Nephron progenitor cell (in vitro differentiated cells): ENCODE measurements around the gene ARSB.

Source experiments
- DNase-seq: peaks from one replicate; pipeline ENCODE4 v3.0.0; 2021
- H3K27ac Mint-ChIP-seq: 2 replicates; pipeline ENCODE4 v1.8.0; 2021; ENCODE audit warnings: mild to moderate bottlenecking, moderate library complexity, mixed read lengths
- H3K27me3 Mint-ChIP-seq: 2 replicates; pipeline ENCODE4 v1.8.0; 2021; ENCODE audit warnings: mild to moderate bottlenecking, low read depth, mixed read lengths; ENCODE audit not compliant: poor library complexity
- H3K36me3 Mint-ChIP-seq: 2 replicates; pipeline ENCODE4 v1.8.0; 2021; ENCODE audit warnings: low read depth, mixed read lengths
- H3K4me1 Mint-ChIP-seq: 2 replicates; pipeline ENCODE4 v1.8.0; 2021; ENCODE audit warnings: mixed read lengths
- H3K4me3 Mint-ChIP-seq: 2 replicates; pipeline ENCODE4 v1.8.0; 2021; ENCODE audit warnings: mild to moderate bottlenecking, moderate library complexity, mixed read lengths
- H3K9me3 Mint-ChIP-seq: 2 replicates; pipeline ENCODE4 v1.8.0; 2021; ENCODE audit warnings: mild to moderate bottlenecking, moderate library complexity, mixed read lengths
- TF ChIP-seq, protein P1 (sequence below): fragments of 200-600 bp; sonication (generic); IDR thresholded peaks from 2 replicates; pipeline ENCODE4 v1.5.0; 2021; ENCODE audit warnings: antibody characterized with exemption

ARSB gene

DNA sequence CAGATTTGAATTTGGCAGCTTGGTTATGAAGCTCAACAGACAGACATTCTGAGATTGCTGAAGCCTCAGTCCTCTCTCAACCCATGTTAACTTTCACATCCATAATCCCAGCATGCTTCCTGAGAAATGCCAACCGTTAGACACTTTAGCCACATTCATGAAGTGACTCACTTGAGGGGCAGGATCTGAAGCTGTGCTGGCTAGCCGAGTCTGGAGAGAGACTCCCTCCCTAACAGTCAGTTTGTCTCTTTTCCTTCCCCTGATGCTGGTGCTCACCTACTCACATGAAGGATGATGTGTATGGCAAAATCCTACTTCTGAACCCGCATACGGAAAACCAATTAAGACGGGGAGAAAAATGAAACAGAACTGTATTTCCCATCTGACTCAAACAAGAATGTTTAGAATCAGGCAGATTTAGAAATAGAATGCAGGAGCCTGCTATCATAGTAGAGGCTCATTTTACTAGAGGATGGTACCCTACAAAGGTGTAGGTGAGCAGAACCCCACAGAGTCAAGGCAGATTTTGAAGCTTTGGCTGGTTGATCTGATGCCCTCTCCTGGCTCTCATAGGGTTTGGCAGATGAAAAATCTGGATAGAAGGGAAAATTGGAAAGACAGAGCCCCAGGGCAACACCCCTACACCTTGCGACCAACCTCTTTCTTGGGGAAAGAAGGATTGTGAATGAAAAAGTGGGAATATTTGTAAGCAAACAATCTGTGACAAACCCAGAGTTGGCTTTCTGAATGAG lies 185.7 kb downstream of the ARSB start:
- TF ChIP-seq, protein P1, sequence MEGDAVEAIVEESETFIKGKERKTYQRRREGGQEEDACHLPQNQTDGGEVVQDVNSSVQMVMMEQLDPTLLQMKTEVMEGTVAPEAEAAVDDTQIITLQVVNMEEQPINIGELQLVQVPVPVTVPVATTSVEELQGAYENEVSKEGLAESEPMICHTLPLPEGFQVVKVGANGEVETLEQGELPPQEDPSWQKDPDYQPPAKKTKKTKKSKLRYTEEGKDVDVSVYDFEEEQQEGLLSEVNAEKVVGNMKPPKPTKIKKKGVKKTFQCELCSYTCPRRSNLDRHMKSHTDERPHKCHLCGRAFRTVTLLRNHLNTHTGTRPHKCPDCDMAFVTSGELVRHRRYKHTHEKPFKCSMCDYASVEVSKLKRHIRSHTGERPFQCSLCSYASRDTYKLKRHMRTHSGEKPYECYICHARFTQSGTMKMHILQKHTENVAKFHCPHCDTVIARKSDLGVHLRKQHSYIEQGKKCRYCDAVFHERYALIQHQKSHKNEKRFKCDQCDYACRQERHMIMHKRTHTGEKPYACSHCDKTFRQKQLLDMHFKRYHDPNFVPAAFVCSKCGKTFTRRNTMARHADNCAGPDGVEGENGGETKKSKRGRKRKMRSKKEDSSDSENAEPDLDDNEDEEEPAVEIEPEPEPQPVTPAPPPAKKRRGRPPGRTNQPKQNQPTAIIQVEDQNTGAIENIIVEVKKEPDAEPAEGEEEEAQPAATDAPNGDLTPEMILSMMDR: no peak
- peaks cover 3% of the 10 kb centered on the region for H3K27me3 Mint-ChIP-seq
- H3K9me3 Mint-ChIP-seq: peaks cover 12% of the 10 kb centered on the region
- DNase-seq: no peak
- H3K4me1 Mint-ChIP-seq: peaks cover 43% of the 10 kb centered on the region
- H3K36me3 Mint-ChIP-seq: peaks cover 31% of the 10 kb centered on the region
- no peak overlapping the region for H3K4me3 Mint-ChIP-seq
- no peak overlapping the region for H3K27ac Mint-ChIP-seq

DNA sequence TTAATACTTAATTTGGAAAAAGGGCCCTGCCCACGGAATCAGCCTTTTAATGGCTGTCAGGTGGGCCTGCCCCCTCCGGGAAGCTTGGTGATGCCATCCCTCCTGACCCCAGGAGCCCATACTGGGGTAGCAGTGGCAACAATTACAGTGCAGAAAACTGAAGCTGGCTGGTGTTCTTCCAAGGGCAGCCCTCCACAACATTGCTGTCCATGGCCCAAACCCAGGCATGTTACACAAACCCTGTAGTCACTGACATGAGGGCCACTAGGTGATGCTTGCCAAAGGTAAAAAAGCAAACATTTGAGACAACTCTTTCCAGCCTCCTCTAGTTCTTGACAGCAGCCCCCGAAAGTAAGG lies 186.5 kb downstream of the ARSB start:
- peaks cover 31% of the 10 kb centered on the region for H3K36me3 Mint-ChIP-seq

DNA sequence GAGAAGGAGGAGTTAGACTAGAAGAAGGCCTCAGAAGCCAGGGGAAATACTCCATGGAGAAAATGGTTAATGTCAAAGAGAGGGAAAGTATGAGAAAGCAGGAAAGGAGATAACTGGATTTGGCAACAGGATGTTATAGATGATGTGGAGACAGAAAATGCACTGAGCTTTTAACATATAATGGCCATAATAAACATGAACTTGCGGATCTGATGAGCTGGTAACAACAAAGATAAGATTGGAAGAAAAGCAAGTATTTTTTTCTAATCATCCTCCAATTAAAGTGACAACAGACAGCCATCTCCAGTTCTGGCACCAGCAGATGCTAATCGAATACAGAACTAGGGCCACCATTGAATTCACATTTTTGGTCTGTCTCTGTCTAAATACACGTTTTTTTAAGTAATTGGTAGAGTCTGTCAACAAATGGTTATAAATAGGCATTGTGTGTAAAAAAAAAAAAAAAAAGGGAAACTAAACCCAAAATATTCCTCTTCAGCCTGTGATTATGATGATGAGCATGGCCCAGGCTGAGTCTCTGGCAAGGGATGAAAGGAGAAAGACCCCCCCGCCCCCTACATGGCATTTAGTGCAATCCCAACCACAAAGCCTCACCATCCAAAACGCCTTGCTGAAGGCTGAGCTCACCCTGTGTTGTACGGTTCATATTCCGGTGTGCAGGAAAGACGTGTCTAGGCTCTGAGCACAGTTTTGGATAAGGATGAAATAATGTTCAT lies 187.0 kb downstream of the ARSB start:
- Mint-ChIP-seq H3K4me1 (peaks cover 49% of the 10 kb centered on the region), H3K36me3 (peaks cover 31% of the 10 kb centered on the region)

More for the DNA sequence above, 186.5 kb downstream of the ARSB start:
- H3K4me1 Mint-ChIP-seq: peaks cover 44% of the 10 kb centered on the region
- TF ChIP-seq, protein P1: no peak
- peaks cover 3% of the 10 kb centered on the region for H3K27me3 Mint-ChIP-seq
- peaks cover 12% of the 10 kb centered on the region for H3K9me3 Mint-ChIP-seq
- H3K27ac Mint-ChIP-seq: no peak overlapping the region
- no peak for DNase-seq
- no peak overlapping the region for H3K4me3 Mint-ChIP-seq

DNA sequence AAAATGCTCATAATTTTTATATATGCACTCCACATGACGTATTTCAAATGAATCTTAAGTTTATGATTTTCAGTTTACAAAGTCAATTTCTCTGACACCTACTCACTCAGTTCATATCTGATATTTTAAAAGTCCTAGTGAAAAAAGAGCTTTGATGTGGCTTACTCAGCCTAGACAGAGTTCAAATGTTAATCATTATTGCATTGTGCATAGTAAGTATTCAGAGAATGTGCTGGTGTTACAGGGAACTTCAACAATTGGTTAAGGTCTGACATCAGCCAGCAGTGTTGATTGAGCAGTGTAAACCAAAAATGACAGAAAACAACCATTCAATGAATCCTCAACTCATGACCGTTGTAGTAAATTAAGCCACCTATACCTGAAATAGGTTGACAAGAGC lies 189.4 kb downstream of the ARSB start:
- Mint-ChIP-seq H3K27ac (no peak overlapping the region), H3K9me3 (peaks cover 7% of the 10 kb centered on the region), H3K27me3 (peaks cover 3% of the 10 kb centered on the region), H3K4me3 (no peak overlapping the region), H3K36me3 (peaks cover 17% of the 10 kb centered on the region), H3K4me1 (peaks cover 26% of the 10 kb centered on the region)
- TF ChIP-seq, protein P1: no peak
- DNase-seq: no peak

More for the DNA sequence above, 187.0 kb downstream of the ARSB start:
- no peak overlapping the region for H3K4me3 Mint-ChIP-seq
- H3K9me3 Mint-ChIP-seq: peaks cover 12% of the 10 kb centered on the region
- no peak for DNase-seq
- TF ChIP-seq, protein P1: no peak
- no peak overlapping the region for H3K27ac Mint-ChIP-seq
- peaks cover 3% of the 10 kb centered on the region for H3K27me3 Mint-ChIP-seq

DNA sequence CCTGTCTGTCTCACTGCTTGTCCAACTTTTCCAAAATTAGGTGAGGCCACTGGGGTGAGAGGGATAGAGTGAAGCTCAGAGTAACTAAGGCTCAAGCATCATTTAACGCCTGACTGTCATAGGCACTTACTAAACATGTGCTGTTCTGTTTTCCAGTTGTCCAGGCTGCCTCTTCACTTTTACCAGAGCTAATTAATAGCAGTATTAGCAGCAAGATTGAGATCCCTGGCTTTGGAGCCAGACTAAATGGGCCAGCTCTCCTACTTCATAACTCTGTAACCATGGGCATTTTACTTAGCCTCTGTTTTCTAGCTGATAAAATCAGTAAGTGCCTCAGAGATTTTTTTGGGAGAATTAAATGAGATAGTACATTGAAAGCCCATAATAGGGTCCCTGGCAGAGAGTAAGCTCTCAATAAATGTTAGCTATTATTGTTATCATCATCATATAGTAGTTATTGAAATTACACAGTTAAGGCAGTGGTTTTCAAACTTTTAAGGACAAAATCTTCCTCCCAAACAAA lies 190.4 kb downstream of the ARSB start:
- Mint-ChIP-seq H3K27ac (peak overlapping the region; percentile 97), H3K27me3 (peaks cover 3% of the 10 kb centered on the region), H3K4me1 (peaks cover 26% of the 10 kb centered on the region), H3K9me3 (peaks cover 3% of the 10 kb centered on the region), H3K4me3 (no peak overlapping the region), H3K36me3 (peaks cover 13% of the 10 kb centered on the region)
- TF ChIP-seq, protein P1: no peak
- no peak for DNase-seq
